ENCODE results near the gene USP47.

DNA sequence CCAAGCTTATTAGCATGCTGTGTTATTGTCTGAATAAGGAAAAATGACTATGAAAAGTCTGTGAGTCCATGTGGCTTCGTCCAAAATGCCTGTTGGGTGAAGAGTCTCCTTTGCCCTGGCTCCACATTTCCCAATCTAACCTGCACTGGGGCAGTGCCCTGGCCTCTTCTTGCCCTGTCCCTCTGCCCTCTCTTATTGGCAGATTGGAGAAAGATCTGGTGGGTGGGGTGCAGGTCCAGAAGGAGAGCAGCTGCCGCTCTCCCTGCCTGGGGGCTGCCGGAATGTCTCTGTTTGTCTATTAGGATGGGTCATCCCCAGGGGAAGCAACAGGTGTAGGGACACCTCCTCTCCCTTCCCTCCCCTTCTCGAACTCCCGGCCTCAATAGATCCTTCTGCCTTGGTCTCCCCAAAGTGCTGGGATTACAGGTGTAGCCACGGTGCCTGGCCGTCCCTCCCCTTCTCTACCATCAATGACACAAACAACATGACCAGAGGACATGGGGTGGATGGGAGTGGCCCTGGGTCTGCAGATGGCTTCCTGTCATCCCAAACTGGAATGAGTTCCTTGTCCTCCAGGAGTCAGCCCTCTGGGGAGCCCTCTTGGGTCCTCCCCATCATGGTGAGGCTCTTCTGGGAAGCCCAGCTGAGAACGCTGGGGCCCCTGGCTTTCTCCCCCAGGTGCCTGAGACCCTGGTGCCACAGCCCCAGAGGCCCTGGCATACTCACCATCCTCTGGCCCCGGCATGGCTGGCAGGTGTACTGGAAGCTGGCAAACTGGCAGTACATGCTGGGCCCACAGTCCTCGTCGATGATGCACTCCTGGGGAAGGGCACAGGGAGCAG is 126.1 kb downstream of the USP47 start:
- TF ChIP-seq JUND (IDR thresholded peaks at IDR 0.05; ENCODE audit: borderline replicate concordance, low read depth, low read length) (no peak), JUND (tag; IDR thresholded peaks at IDR 0.05; ENCODE audit: borderline replicate concordance, low read depth, low read length) (no peak), ZC3H11A (IDR thresholded peaks at IDR 0.05; ENCODE audit: low read depth, low read length) (no peak), EP300 (IDR thresholded peaks at IDR 0.05; ENCODE audit: low read length) (no peak), SIN3A (IDR thresholded peaks at IDR 0.05; ENCODE audit: borderline replicate concordance in 2 of 2, control insufficient read depth in 1 of 2, low read depth in 2 of 2, low read length in 2 of 2) (no peak)
- TF ChIP-seq, protein P1, sequence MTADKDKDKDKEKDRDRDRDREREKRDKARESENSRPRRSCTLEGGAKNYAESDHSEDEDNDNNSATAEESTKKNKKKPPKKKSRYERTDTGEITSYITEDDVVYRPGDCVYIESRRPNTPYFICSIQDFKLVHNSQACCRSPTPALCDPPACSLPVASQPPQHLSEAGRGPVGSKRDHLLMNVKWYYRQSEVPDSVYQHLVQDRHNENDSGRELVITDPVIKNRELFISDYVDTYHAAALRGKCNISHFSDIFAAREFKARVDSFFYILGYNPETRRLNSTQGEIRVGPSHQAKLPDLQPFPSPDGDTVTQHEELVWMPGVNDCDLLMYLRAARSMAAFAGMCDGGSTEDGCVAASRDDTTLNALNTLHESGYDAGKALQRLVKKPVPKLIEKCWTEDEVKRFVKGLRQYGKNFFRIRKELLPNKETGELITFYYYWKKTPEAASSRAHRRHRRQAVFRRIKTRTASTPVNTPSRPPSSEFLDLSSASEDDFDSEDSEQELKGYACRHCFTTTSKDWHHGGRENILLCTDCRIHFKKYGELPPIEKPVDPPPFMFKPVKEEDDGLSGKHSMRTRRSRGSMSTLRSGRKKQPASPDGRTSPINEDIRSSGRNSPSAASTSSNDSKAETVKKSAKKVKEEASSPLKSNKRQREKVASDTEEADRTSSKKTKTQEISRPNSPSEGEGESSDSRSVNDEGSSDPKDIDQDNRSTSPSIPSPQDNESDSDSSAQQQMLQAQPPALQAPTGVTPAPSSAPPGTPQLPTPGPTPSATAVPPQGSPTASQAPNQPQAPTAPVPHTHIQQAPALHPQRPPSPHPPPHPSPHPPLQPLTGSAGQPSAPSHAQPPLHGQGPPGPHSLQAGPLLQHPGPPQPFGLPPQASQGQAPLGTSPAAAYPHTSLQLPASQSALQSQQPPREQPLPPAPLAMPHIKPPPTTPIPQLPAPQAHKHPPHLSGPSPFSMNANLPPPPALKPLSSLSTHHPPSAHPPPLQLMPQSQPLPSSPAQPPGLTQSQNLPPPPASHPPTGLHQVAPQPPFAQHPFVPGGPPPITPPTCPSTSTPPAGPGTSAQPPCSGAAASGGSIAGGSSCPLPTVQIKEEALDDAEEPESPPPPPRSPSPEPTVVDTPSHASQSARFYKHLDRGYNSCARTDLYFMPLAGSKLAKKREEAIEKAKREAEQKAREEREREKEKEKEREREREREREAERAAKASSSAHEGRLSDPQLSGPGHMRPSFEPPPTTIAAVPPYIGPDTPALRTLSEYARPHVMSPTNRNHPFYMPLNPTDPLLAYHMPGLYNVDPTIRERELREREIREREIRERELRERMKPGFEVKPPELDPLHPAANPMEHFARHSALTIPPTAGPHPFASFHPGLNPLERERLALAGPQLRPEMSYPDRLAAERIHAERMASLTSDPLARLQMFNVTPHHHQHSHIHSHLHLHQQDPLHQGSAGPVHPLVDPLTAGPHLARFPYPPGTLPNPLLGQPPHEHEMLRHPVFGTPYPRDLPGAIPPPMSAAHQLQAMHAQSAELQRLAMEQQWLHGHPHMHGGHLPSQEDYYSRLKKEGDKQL (CRISPR knock-in tag; IDR thresholded peaks at IDR 0.05; ENCODE audit: borderline replicate concordance): no peak
- TF ChIP-seq, protein P2, sequence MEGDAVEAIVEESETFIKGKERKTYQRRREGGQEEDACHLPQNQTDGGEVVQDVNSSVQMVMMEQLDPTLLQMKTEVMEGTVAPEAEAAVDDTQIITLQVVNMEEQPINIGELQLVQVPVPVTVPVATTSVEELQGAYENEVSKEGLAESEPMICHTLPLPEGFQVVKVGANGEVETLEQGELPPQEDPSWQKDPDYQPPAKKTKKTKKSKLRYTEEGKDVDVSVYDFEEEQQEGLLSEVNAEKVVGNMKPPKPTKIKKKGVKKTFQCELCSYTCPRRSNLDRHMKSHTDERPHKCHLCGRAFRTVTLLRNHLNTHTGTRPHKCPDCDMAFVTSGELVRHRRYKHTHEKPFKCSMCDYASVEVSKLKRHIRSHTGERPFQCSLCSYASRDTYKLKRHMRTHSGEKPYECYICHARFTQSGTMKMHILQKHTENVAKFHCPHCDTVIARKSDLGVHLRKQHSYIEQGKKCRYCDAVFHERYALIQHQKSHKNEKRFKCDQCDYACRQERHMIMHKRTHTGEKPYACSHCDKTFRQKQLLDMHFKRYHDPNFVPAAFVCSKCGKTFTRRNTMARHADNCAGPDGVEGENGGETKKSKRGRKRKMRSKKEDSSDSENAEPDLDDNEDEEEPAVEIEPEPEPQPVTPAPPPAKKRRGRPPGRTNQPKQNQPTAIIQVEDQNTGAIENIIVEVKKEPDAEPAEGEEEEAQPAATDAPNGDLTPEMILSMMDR (IDR thresholded peaks at IDR 0.05 in 2 of 3, conservative IDR thresholded peaks at IDR 0.05 in 1 of 3; ENCODE audit: insufficient read depth in 2 of 3, low read depth in 1 of 3, low read length in 3 of 3): no peak
- TF ChIP-seq, protein P3, sequence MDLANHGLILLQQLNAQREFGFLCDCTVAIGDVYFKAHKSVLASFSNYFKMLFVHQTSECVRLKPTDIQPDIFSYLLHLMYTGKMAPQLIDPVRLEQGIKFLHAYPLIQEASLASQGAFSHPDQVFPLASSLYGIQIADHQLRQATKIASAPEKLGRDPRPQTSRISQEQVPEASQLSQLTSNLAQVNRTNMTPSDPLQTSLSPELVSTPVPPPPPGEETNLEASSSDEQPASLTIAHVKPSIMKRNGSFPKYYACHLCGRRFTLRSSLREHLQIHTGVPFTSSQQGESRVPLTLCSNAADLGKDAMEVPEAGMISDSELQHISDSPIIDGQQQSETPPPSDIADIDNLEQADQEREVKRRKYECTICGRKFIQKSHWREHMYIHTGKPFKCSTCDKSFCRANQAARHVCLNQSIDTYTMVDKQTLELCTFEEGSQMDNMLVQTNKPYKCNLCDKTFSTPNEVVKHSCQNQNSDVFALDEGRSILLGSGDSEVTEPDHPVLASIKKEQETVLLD (IDR thresholded peaks at IDR 0.05): no peak
- TF ChIP-seq, protein P4, sequence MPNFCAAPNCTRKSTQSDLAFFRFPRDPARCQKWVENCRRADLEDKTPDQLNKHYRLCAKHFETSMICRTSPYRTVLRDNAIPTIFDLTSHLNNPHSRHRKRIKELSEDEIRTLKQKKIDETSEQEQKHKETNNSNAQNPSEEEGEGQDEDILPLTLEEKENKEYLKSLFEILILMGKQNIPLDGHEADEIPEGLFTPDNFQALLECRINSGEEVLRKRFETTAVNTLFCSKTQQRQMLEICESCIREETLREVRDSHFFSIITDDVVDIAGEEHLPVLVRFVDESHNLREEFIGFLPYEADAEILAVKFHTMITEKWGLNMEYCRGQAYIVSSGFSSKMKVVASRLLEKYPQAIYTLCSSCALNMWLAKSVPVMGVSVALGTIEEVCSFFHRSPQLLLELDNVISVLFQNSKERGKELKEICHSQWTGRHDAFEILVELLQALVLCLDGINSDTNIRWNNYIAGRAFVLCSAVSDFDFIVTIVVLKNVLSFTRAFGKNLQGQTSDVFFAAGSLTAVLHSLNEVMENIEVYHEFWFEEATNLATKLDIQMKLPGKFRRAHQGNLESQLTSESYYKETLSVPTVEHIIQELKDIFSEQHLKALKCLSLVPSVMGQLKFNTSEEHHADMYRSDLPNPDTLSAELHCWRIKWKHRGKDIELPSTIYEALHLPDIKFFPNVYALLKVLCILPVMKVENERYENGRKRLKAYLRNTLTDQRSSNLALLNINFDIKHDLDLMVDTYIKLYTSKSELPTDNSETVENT (CRISPR knock-in tag; IDR thresholded peaks at IDR 0.05): no peak
